Measurements from ENCODE around the gene MRPL36.

DNA sequence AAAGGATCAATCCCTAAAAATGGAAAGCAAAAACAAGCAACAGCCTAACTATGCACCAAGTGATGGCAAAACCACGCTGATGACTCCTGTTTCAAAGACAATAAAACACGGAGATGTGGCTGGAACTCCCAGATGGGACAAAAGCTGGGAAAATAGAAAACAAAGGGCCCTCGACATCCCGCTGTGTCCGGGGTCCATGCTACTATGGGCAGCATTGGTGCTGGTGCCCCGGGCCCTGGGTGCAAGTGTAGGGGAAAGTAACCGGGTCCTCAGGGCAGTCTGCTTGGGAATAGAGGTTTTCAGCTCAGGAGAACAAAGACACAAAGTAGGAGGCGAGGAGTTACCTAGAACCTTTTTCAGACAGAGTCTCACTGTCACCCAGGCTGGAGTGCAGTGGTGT is 46.1 kb downstream of the MRPL36 start:
- no peak for TF ChIP-seq POLR2A (IDR thresholded peaks at IDR 0.05; ENCODE audit: low read depth, low read length)
- TF ChIP-seq TAF1 (IDR thresholded peaks at IDR 0.05; ENCODE audit: borderline replicate concordance, low read depth, low read length) = no peak

Data from GM12892 (cell line).